H9 (cell line): ENCODE measurements around the gene MAML1. TPM values are rescaled to one million over a fixed set of nuclear protein-coding genes. Genes with fewer than 3 reads are reported as not detected.

Experiments used
- DNase-seq: peaks from one replicate; pipeline ENCODE4 v3.0.0-alpha.2; 2017
- H2AFZ ChIP-seq: one replicate; pipeline ENCODE4 v1.6.1; 2013; ENCODE audit warnings: mild to moderate bottlenecking, low read length, control low read depth, moderate library complexity
- H2AK5ac ChIP-seq: 2 replicates; pipeline ENCODE4 v1.6.1; 2013; ENCODE audit warnings: low read length, control low read depth, mixed read lengths; ENCODE audit not compliant: insufficient read length
- H2BK120ac ChIP-seq: one replicate; pipeline ENCODE4 v1.6.1; 2013; ENCODE audit warnings: low read depth, mild to moderate bottlenecking, low read length, control low read depth, inconsistent platforms; ENCODE audit not compliant: poor library complexity, severe bottlenecking
- H2BK12ac ChIP-seq: 2 replicates; pipeline ENCODE4 v1.6.1; 2013; ENCODE audit warnings: low read length, control low read depth, mixed read lengths, low read depth; ENCODE audit not compliant: insufficient read length
- H2BK15ac ChIP-seq: 2 replicates; pipeline ENCODE4 v1.6.1; 2013; ENCODE audit warnings: low read depth, low read length, control low read depth
- H2BK20ac ChIP-seq: one replicate; pipeline ENCODE4 v1.6.1; 2013; ENCODE audit warnings: low read depth, mild to moderate bottlenecking, low read length, control low read depth, inconsistent platforms; ENCODE audit not compliant: poor library complexity, severe bottlenecking
- H2BK5ac ChIP-seq: 2 replicates; pipeline ENCODE4 v1.6.1; 2013; ENCODE audit warnings: low read length, control low read depth, mixed read lengths; ENCODE audit not compliant: insufficient read length
- H3K14ac ChIP-seq: 2 replicates; pipeline ENCODE4 v1.6.1; 2013; ENCODE audit warnings: low read length, control low read depth; ENCODE audit not compliant: insufficient read depth
- H3K18ac ChIP-seq: 2 replicates; pipeline ENCODE4 v1.6.1; 2013; ENCODE audit warnings: low read depth, mild to moderate bottlenecking, mixed read lengths, low read length, control low read depth; ENCODE audit not compliant: insufficient read length
- H3K23ac ChIP-seq: 2 replicates; pipeline ENCODE4 v1.6.1; 2013; ENCODE audit warnings: low read length, control low read depth, mixed read lengths, low read depth; ENCODE audit not compliant: insufficient read length
- H3K23me2 ChIP-seq: 2 replicates; pipeline ENCODE4 v1.6.1; 2013; ENCODE audit warnings: low read depth, mild to moderate bottlenecking, mixed read lengths, low read length, control low read depth; ENCODE audit not compliant: insufficient read length, poor library complexity, severe bottlenecking
- H3K27ac ChIP-seq: 2 replicates; pipeline ENCODE4 v1.5.1; 2013; ENCODE audit warnings: low read length, control low read depth, mixed read lengths, low read depth; ENCODE audit not compliant: insufficient read length
- H3K27me3 ChIP-seq: 2 replicates; pipeline ENCODE4 v1.6.1; 2013; ENCODE audit warnings: low read length, control low read depth, inconsistent platforms; ENCODE audit not compliant: insufficient read depth
- H3K4ac ChIP-seq: 2 replicates; pipeline ENCODE4 v1.6.1; 2013; ENCODE audit warnings: low read depth, mild to moderate bottlenecking, control low read depth, inconsistent platforms, low read length, moderate library complexity
- H3K4me1 ChIP-seq: 2 replicates; pipeline ENCODE4 v1.6.1; 2013; ENCODE audit warnings: low read length, control low read depth, inconsistent platforms; ENCODE audit not compliant: insufficient read depth
- H3K4me2 ChIP-seq: 2 replicates; pipeline ENCODE4 v1.6.1; 2013; ENCODE audit warnings: low read length, control low read depth, mixed read lengths; ENCODE audit not compliant: insufficient read length, insufficient read depth
- H3K56ac ChIP-seq: 2 replicates; pipeline ENCODE4 v1.6.1; 2013; ENCODE audit warnings: low read depth, mild to moderate bottlenecking, mixed read lengths, low read length, control low read depth; ENCODE audit not compliant: insufficient read length
- H3K79me1 ChIP-seq: 2 replicates; pipeline ENCODE4 v1.6.1; 2013; ENCODE audit warnings: low read depth, mild to moderate bottlenecking, moderate library complexity, low read length, control low read depth, inconsistent platforms; ENCODE audit not compliant: insufficient read depth, poor library complexity, severe bottlenecking
- H3K79me2 ChIP-seq: 2 replicates; pipeline ENCODE4 v1.6.1; 2013; ENCODE audit warnings: low read length, control low read depth, inconsistent platforms; ENCODE audit not compliant: insufficient read depth
- H3K9ac ChIP-seq: 2 replicates; pipeline ENCODE4 v1.6.1; 2013; ENCODE audit warnings: low read length, control low read depth, mixed read lengths; ENCODE audit not compliant: insufficient read length; ENCODE audit errors: extremely low read depth
- H3K9me3 ChIP-seq: one replicate; pipeline ENCODE4 v1.6.1; 2013; ENCODE audit warnings: low read depth, low read length, inconsistent platforms; ENCODE audit not compliant: control insufficient read depth
- H3T11ph ChIP-seq: one replicate; pipeline ENCODE4 v1.6.1; 2013; ENCODE audit warnings: mild to moderate bottlenecking, low read length, control low read depth, inconsistent platforms
- H4K20me1 ChIP-seq: one replicate; pipeline ENCODE4 v1.6.1; 2013; ENCODE audit not compliant: control insufficient read depth, insufficient read length, insufficient read depth
- H4K5ac ChIP-seq: 2 replicates; pipeline ENCODE4 v1.6.1; 2013; ENCODE audit warnings: low read depth, mild to moderate bottlenecking, mixed read lengths, low read length, control low read depth; ENCODE audit not compliant: insufficient read length
- H4K8ac ChIP-seq: replicated peaks from 2 replicates; pipeline ENCODE4 v1.6.1; 2013; ENCODE audit warnings: low read length, control low read depth, mixed read lengths, low read depth; ENCODE audit not compliant: insufficient read length
- H4K91ac ChIP-seq: 2 replicates; pipeline ENCODE4 v1.6.1; 2013; ENCODE audit warnings: low read depth, mild to moderate bottlenecking, moderate library complexity, mixed read lengths, low read length, control low read depth; ENCODE audit not compliant: insufficient read length
- H3K27ac Mint-ChIP-seq, 3 experiments: 2 replicates in 2 of 3; 3 replicates in 1 of 3; pipeline ENCODE4 v1.8.0; 2020 to 2021; ENCODE audit warnings: mixed read lengths in 3 of 3, mild to moderate bottlenecking in 1 of 3, moderate library complexity in 1 of 3
- H3K27me3 Mint-ChIP-seq: 2 replicates; pipeline ENCODE4 v1.8.0; 2021; ENCODE audit warnings: low read depth, mild to moderate bottlenecking, moderate library complexity, mixed read lengths
- H3K36me3 Mint-ChIP-seq, 3 experiments: 2 replicates in 2 of 3; 3 replicates in 1 of 3; pipeline ENCODE4 v1.8.0; 2020 to 2021; ENCODE audit warnings: low read depth in 3 of 3, mixed read lengths in 3 of 3; ENCODE audit not compliant: insufficient read depth in 1 of 3
- H3K4me1 Mint-ChIP-seq, 2 experiments: 2 replicates each; pipeline ENCODE4 v1.8.0; 2020; ENCODE audit warnings: mixed read lengths in 2 of 2
- H3K4me3 Mint-ChIP-seq, 2 experiments: 2 replicates in 1 of 2; 3 replicates in 1 of 2; pipeline ENCODE4 v1.8.0; 2020 to 2021; ENCODE audit warnings: mild to moderate bottlenecking in 2 of 2, mixed read lengths in 2 of 2, moderate library complexity in 1 of 2
- H3K9me3 Mint-ChIP-seq, 2 experiments: 2 replicates in 1 of 2; 3 replicates in 1 of 2; pipeline ENCODE4 v1.8.0; 2020; ENCODE audit warnings: mild to moderate bottlenecking in 2 of 2, mixed read lengths in 2 of 2, moderate library complexity in 1 of 2
- WGBS: extraction: QIAGEN DNeasy Blood & Tissue Kit; methylation state at CpG from one replicate; pipeline ENCODE4 v1.1.7; 2013; ENCODE audit warnings: missing lambda C conversion rate, low lambda C conversion rate, mixed read lengths; ENCODE audit not compliant: insufficient read length; ENCODE audit errors: extremely low coverage; 5-methylcytosine and 5-hydroxymethylcytosine counted together
- total RNA-seq: library from RNA; stranded (reverse); gene quantifications from 2 replicates; pipeline ENCODE4 v1.2.1, GENCODE V29; 2021
- TF ChIP-seq, protein P1 (sequence below): fragments of 200-600 bp; sonication (generic); conservative IDR thresholded peaks from 3 replicates; pipeline ENCODE4 v1.8.0; 2021; ENCODE audit warnings: antibody characterized with exemption, mild to moderate bottlenecking

Gene MAML1
- total RNA-seq, 1 experiment from 2014 or later: 50.8 TPM

DNA sequence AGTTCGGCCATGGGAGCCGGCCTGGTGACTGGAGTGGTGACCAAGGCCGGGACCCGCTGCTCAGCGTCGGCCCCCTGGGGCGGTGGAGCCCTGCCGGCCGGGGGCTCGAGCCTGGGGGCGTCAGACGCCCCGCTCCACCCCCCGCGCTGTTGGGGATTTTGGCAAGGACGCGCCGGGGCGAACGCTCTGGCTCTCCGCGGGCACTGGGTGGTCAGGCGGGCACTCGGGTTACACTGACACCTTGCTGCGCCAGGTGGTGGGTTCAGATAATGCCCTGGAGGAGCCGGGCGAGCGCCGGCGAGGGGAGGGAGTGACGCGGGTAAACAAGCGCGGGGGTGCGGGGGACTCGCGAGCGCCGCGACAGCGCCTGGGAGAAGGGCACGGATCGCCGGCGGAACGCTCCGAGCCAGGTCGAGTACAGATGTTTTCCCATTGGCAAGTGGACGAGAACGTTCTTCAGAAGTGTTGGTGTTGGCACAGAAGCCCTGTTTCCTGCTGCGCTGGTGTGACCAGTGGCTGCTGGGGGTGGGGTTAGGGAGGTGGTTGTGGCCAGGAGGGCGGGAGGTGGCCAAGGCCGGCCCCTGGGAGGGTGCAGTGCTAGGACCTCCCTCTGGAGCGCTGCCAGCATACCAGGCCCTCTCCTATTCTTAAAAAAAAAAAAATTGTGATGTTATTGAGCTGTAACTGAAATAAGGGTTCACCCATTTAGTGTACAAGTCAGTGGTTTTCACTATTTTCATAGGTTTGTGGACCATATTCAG lies 88.9 kb downstream of the MAML1 start:
- H2BK20ac ChIP-seq: no peak overlapping the region

More for the DNA sequence above, 88.9 kb downstream of the MAML1 start:
- Histone ChIP-seq H3K9me3 (no peaks in the 10 kb centered on the region), H3K79me2 (peaks cover 9% of the 10 kb centered on the region; the same call in 1 of the 2 replicates), H3K9ac (peak overlapping the region; percentile 30), H4K91ac (no peak overlapping the region), H3K27ac (no peak overlapping the region), H2BK5ac (no peak overlapping the region), H2AFZ (no peak overlapping the region), H3K23me2 (peaks cover 13% of the 10 kb centered on the region), H2BK12ac (no peak overlapping the region), H2BK15ac (no peak overlapping the region), H4K8ac (no peak overlapping the region), H3K4me1 (peaks cover 3% of the 10 kb centered on the region; the same call in 1 of the 2 replicates), H2BK120ac (no peak overlapping the region), H2AK5ac (no peak overlapping the region), H3K14ac (peak overlapping the region; percentile 72), H3K23ac (no peak overlapping the region), H3K4me2 (peak overlapping the region; percentile 79), H3K79me1 (peaks cover 10% of the 10 kb centered on the region), H4K5ac (no peak overlapping the region), H3T11ph (no peak overlapping the region), H3K27me3 (no peaks in the 10 kb centered on the region), H3K18ac (peak overlapping the region; percentile 74), H4K20me1 (no peaks in the 10 kb centered on the region), H3K56ac (no peak overlapping the region), H3K4ac (no peak overlapping the region)
- DNase-seq: peak; percentile 87
- Mint-ChIP-seq H3K27ac (peak overlapping the region; percentile 40 to 94 (median 93); a peak in 3 of 7 replicates), H3K9me3 (no peaks in the 10 kb centered on the region; a peak in 1 of 5 replicates), H3K36me3 (peaks cover 24 to 38% (median 37%) of the 10 kb centered on the region in 3 experiments), H3K4me3 (peak overlapping the region; percentile 88 to 93), H3K27me3 (peaks cover 6% of the 10 kb centered on the region), H3K4me1 (peaks cover 30 to 33% of the 10 kb centered on the region in 2 experiments)
- TF ChIP-seq, protein P1, sequence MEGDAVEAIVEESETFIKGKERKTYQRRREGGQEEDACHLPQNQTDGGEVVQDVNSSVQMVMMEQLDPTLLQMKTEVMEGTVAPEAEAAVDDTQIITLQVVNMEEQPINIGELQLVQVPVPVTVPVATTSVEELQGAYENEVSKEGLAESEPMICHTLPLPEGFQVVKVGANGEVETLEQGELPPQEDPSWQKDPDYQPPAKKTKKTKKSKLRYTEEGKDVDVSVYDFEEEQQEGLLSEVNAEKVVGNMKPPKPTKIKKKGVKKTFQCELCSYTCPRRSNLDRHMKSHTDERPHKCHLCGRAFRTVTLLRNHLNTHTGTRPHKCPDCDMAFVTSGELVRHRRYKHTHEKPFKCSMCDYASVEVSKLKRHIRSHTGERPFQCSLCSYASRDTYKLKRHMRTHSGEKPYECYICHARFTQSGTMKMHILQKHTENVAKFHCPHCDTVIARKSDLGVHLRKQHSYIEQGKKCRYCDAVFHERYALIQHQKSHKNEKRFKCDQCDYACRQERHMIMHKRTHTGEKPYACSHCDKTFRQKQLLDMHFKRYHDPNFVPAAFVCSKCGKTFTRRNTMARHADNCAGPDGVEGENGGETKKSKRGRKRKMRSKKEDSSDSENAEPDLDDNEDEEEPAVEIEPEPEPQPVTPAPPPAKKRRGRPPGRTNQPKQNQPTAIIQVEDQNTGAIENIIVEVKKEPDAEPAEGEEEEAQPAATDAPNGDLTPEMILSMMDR: peak; percentile 11; the same call in 1 of the 3 replicates
- WGBS: no CpG with 5 or more reads among the region's 54 CpGs
